Fibroblast of the aortic adventitia (primary cell): ENCODE results near the gene RASA2. TPM values are rescaled to one million over a fixed set of nuclear protein-coding genes. Genes with fewer than 3 reads are reported as not detected.

Experiments
- DNase-seq: peaks from one replicate; pipeline ENCODE4 v3.0.0-alpha.2; 2010; ENCODE audit warnings: low read depth
- H3K4me3 ChIP-seq: 2 replicates; pipeline ENCODE4 v1.5.1; 2011; ENCODE audit warnings: low read depth, mild to moderate bottlenecking, control low read depth, low read length, moderate library complexity
- CTCF ChIP-seq: IDR thresholded peaks from 2 replicates; pipeline ENCODE4 v1.5.1; 2011; ENCODE audit warnings: mild to moderate bottlenecking, low read length, control low read depth, inconsistent platforms; ENCODE audit not compliant: insufficient read depth
- total RNA-seq: library from RNA; depleted of rRNA; stranded (reverse); fragments of >200 nt; gene quantifications from 2 replicates; pipeline ENCODE4 v1.2.3, GENCODE V29; 2012; ENCODE audit warnings: low replicate concordance

The RASA2 gene
- total RNA-seq, 1 donor = 28.9 TPM

GRCh38 chr3:141539431-141540187 lies 52.8 kb downstream of the RASA2 start:
- DNase-seq = no peak
- no peak overlapping the region for H3K4me3 ChIP-seq
- TF ChIP-seq CTCF = no peak

GRCh38 chr3:141540531-141540930 lies 53.7 kb downstream of the RASA2 start:
- no peak for TF ChIP-seq CTCF
- DNase-seq = no peak
- H3K4me3 ChIP-seq = no peak overlapping the region

GRCh38 chr3:141542202-141542969 lies 55.6 kb downstream of the RASA2 start:
- TF ChIP-seq CTCF = no peak
- DNase-seq = no peak
- H3K4me3 ChIP-seq = no peak overlapping the region

GRCh38 chr3:141542989-141543388 lies 56.2 kb downstream of the RASA2 start:
- H3K4me3 ChIP-seq = no peak overlapping the region
- no peak for DNase-seq
- no peak for TF ChIP-seq CTCF

GRCh38 chr3:141544697-141545096 lies 57.9 kb downstream of the RASA2 start:
- TF ChIP-seq CTCF = no peak
- no peak overlapping the region for H3K4me3 ChIP-seq
- DNase-seq = no peak

GRCh38 chr3:141546081-141546480 lies 59.3 kb downstream of the RASA2 start:
- no peak for TF ChIP-seq CTCF
- H3K4me3 ChIP-seq = no peak overlapping the region
- DNase-seq = no peak
